CD4-positive, alpha-beta T cell treated with Interleukin-1 beta for 1 hour (primary cell): Measurements from ENCODE around the gene LDLRAD3.

Source experiments
- DNase-seq, 2 donors: peaks; one replicate each; pipeline ENCODE4 v3.0.0-alpha.2; 2020 to 2022

LDLRAD3 gene

GRCh38 chr11:35963911-35964310 is 20.0 kb downstream of the LDLRAD3 start:
- no peak for DNase-seq

DNA sequence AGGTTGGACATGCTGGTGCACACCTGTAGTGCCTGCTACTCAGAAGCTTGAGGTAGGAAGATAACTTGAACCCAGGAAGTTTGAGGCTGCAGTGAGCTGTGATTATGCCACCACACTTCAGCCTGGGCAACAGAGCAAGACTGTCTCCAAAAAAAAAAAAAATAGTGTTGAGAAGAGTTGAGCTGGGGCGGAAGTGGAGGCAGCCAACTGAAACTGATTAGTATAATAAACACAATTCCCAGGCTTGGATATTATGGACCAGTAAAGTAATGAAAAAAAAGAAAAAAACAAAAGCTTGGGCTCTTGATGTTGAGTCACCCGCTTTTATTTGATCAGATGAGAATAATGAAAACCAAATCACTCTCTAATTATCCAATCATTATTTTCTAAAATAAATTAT is 21.0 kb downstream of the LDLRAD3 start:
- DNase-seq, result no peak

- no peak for DNase-seq
Measured at GRCh38 chr11:35967042-35967441, 23.2 kb downstream of the LDLRAD3 start.

- no peak for DNase-seq
Measured at GRCh38 chr11:35968386-35969088, 24.7 kb downstream of the LDLRAD3 start.

DNA sequence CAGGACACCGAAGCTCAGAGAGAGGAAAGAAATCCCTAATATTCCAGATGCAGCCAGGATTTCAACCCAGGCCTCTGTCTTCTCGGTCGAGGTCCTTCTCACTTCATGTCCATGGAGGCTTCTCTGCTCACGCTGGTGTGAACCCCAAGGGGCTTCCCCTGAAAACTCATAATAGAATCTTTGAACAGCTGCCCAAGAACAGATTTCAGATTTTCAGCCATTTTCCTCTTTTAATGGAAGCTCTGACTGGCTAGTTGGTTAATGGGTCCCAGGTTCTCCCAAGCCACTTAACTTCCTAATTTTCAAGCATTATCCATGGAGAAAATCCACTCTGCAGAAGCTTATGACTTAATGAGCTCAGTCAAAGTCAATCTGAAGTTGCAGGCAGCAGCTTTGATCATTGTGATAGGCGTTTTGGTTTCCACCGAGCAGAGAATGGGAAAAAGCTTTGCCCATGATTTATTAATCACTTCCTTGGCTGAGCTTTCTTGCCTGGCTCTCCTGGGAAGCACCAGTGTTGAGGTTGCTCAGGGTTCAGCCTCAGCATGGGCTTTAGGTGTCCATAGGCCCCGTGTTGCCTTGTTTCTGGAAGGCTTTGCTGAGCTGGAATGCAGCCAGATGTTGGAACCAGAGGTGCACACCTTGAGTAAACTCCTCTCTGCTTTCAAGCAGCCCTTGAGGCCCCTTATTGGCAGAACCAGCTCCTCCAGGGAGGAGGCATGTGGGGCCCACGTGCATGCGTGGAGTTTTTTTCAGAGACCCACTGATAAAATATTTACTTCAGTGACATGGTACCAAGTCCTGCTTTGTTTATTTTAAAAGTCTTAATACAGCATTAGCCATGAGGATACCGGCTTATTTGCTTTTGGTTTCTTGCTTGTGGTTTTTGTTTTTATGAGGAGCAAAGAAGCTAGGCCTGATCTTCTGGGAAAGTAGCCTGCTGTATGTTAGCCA is 25.5 kb downstream of the LDLRAD3 start:
- DNase-seq, result no peak

GRCh38 chr11:35970445-35970844 is 26.6 kb downstream of the LDLRAD3 start:
- DNase-seq, result no peak

DNA sequence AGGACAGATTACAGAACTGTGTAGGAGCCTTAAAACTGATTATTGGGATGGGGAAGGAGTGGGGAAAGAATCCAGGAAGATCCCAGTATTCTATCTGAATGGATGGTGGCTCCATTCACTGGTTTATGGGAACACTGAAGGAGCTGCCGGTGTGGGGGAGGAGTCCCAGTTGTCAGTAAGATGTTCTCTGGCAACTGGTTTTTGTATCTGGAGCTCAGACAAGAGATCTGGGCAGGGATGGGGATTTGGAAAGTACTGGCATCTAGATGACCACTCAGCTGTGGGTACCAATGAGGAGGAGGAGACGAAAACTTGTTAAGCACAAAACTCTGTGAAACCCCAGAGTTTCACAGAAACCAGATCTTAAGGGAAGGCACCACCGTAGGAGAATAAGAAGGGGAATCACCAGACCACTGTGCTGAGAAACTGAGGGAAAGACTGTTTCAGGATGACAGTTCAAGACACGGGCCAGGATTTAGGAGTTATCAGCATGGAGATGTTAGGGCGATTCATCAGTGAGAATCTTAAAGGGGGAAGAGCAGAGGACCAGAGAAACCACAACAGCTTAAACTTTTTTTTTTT is 28.1 kb downstream of the LDLRAD3 start:
- DNase-seq, result no peak

- DNase-seq, result no peak
Measured at GRCh38 chr11:35974882-35975589, 31.2 kb downstream of the LDLRAD3 start.

- no peak for DNase-seq
Measured at GRCh38 chr11:35976434-35976833, 32.6 kb downstream of the LDLRAD3 start.

DNA sequence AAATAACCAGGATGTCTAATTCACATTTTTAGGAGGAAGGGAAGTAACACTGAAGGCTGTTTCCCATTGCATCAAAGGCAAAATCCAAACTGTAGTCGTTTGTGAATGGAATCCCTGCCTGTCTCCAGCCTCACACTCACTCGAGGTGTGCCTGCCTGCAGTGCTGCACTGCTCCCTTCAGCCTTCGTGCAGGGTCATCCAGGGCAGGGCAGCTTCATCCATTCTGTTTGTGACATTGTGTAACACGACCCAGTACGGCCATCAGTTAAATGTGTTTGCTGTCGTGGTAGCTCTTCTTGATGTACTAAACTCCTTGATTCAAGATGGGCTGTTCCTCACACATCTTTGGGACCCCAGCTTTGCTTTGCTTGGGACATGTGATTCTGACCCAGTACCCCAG is 34.3 kb downstream of the LDLRAD3 start:
- DNase-seq, result no peak

DNA sequence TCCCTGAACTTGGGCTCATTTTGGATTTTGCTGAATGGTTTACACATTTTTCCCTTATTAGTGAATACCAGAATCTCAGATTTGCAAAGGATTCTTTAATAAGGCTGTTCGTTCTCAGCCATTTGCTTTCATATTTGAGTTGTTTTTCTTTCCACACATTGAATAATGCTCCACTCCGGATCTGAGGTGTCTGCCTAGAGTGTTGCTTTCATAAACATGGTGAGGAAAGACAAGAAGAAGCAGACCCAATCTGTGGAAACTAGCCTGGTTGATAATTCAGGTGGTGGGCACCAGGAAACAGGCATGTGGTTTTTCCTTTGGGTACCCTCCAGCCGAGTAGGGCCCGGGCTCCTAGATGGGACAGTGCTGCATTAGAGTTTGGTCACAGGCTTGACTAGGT is 35.0 kb downstream of the LDLRAD3 start:
- DNase-seq, result no peak

GRCh38 chr11:35980686-35981390 is 37.0 kb downstream of the LDLRAD3 start:
- no peak for DNase-seq

DNA sequence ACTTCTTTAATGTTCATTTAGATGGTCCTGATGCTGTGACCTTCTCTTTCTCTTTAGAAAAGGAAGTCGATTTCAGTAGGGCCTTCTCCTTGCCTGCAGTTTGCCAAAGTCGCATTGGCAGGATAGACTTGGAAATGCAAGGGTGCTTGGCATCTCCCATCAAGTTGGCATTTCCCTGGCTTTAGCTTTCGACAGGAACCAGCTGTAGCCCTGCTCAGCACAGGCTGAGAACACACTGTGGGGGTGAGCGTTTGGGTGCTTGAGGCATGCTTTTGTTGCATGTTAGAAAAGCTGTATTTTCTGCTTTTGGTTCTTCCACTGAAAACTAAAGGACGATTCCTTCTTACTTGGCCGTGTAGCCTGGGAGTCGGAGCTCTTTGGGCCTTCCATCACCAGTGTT is 37.7 kb downstream of the LDLRAD3 start:
- no peak for DNase-seq

DNA sequence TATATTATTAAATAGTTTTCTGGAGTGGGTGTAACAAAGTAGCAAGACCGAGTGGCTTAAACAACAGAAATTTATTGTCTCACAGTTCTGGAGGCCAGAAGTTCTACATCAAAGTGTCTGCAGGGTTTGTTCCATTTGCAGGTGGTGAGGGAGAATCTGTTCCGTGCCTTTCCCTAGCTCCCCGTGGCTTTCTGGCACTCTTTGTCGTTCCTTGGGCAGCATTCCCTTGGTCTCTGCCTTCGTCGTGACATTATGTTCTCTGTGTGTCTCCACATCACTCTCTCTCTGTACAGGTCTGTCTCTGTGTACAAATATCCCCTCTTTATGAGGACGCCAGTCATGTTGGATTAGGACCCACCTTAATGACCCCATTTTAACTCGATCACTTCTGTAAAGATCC is 38.2 kb downstream of the LDLRAD3 start:
- DNase-seq, result no peak

DNA sequence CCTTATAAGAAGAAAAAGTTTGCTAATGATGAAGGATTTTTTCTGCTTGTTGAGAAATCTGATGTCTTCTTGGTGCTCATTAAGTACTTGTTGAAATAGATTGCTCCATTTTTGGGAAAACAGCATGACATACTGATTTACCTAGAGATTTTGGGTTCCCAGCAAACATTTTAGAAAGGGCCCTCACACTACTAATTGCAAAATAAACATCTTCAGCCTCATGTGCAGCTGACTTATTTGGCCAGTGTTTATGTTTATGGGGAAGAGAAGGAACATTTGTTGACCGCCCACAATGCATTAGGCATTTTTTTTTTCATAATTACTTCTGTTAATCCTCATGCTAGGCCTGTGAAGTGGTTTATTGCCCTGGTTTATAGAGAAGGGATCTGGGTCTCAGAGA is 40.1 kb downstream of the LDLRAD3 start:
- no peak for DNase-seq

GRCh38 chr11:35986947-35987346 is 43.1 kb downstream of the LDLRAD3 start:
- DNase-seq, result no peak

GRCh38 chr11:35990170-35990569 is 46.3 kb downstream of the LDLRAD3 start:
- DNase-seq, result no peak

- DNase-seq, result no peak
Measured at GRCh38 chr11:35990816-35991215, 47.0 kb downstream of the LDLRAD3 start.

GRCh38 chr11:35992548-35992947 is 48.7 kb downstream of the LDLRAD3 start:
- no peak for DNase-seq

- DNase-seq, result no peak
Measured at GRCh38 chr11:35994421-35994820, 50.6 kb downstream of the LDLRAD3 start.

- DNase-seq, result no peak
Measured at GRCh38 chr11:35995681-35996271, 51.9 kb downstream of the LDLRAD3 start.

DNA sequence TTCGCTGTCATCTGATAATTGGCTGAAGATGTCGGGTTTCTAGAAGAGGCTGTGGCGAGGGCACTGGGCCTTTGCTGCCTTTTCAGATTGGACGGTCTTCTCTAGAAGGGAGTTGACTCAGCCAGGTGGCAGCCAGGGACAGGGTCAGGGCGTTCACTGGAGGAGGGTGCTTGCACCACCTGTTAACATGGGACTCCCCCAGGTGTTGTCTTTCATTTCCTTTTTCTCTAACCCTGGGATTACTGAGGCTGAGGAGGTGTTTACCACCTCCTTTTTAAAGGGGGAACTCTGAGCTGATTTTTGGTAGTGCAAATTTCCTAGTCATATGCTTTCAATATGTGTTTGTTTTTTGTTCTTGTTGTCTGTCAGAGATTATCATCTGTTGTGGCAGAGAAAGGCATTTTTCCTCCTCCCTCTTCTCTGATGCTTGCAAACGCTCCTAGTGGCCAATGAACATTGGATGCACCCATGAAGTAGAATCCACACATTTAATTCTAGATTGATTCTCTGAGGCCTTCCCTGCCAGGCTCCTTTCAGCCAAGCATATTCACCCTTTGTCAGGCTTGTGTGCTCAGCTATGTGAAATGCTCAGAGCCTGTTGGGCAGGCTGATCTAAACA is 54.1 kb downstream of the LDLRAD3 start:
- DNase-seq, result no peak
